ENCODE data around the gene CRIP3. TPM values are rescaled to one million over a fixed set of nuclear protein-coding genes. Genes with fewer than 3 reads are reported as not detected.
A peak's percentile ranks its signal among the peaks of the same experiment; 100 is the strongest.

Gene CRIP3
- total RNA-seq, 3 donors from 2014 or later (not counting 1 experiment from before 2014, with no cell fraction given) = 3.6 to 5.3 (median 4.3) TPM

DNA sequence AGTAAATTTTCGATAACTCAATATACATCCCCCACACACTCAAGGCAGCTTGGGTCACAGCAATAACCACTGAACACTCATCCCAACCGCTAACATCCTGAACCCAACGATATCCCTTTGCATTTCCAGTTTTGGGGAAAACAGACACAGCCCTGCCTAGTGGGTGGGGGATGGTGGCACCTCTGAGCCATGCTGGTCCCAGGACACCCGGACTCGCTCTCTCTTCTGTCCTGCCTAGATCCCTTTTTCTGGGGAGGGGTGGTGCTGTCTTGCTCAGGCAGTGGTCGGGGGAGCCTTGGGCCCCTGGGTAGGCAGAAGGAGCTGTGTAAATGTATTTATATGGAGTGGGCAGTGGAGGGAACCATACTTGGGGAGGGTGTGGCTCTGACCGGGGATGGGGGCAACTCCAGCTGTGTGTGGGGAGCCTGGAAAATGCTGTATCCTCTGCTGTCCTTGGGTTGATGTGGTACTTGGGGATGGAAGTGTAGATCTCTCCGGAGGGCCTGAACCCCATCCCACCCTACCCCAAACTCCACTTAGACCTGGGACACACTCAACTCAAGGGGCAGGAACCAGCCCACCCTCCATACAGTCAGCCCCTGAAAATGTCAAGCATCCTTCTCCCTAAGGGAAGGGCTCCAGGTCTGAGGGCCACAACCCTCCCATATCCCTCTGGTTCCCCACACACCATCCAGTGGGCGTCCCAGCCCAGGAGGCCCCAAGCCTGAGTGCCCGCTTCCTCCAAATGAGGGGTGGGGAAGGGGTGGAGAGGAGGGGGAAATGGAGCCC lies 34.3 kb downstream of the CRIP3 start:
- no peak overlapping the region for H3K27ac ChIP-seq (ENCODE audit: low read length)
- DNase-seq = no peak
- Mint-ChIP-seq H3K27me3 (ENCODE audit: low read depth in 2 of 2) (peaks cover 23 to 32% of the 10 kb centered on the region in 2 donors), H3K9me3 (no peaks in the 10 kb centered on the region), H3K4me1 (peaks cover 10 to 36% of the 10 kb centered on the region in 2 donors), H3K27ac (no peak overlapping the region), H3K36me3 (no peaks in the 10 kb centered on the region), H3K4me3 (peak overlapping the region; percentile 75)
- no peak for ATAC-seq
- 76% methylated on average over 7 of the region's 10 CpGs for WGBS (ENCODE audit: insufficient coverage)
- intact Hi-C loops (cut with micrococcal nuclease) = no loop called here
- no peaks in the 10 kb centered on the region for H3K36me3 ChIP-seq (ENCODE audit: control insufficient read depth, insufficient read depth, low read length)
- TF ChIP-seq, protein P1, sequence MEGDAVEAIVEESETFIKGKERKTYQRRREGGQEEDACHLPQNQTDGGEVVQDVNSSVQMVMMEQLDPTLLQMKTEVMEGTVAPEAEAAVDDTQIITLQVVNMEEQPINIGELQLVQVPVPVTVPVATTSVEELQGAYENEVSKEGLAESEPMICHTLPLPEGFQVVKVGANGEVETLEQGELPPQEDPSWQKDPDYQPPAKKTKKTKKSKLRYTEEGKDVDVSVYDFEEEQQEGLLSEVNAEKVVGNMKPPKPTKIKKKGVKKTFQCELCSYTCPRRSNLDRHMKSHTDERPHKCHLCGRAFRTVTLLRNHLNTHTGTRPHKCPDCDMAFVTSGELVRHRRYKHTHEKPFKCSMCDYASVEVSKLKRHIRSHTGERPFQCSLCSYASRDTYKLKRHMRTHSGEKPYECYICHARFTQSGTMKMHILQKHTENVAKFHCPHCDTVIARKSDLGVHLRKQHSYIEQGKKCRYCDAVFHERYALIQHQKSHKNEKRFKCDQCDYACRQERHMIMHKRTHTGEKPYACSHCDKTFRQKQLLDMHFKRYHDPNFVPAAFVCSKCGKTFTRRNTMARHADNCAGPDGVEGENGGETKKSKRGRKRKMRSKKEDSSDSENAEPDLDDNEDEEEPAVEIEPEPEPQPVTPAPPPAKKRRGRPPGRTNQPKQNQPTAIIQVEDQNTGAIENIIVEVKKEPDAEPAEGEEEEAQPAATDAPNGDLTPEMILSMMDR (IDR thresholded peaks at IDR 0.05) = no peak
- peaks cover 32% of the 10 kb centered on the region for H3K4me1 ChIP-seq (ENCODE audit: control insufficient read depth, insufficient read depth, low read length)
- no peak overlapping the region for H3K4me3 ChIP-seq (ENCODE audit: low read length)
- no peaks in the 10 kb centered on the region for H3K9me3 ChIP-seq (ENCODE audit: control insufficient read depth, insufficient read depth, low read length)
- H3K27me3 ChIP-seq (ENCODE audit: control insufficient read depth, insufficient read depth, low read length) = peaks cover 23% of the 10 kb centered on the region

DNA sequence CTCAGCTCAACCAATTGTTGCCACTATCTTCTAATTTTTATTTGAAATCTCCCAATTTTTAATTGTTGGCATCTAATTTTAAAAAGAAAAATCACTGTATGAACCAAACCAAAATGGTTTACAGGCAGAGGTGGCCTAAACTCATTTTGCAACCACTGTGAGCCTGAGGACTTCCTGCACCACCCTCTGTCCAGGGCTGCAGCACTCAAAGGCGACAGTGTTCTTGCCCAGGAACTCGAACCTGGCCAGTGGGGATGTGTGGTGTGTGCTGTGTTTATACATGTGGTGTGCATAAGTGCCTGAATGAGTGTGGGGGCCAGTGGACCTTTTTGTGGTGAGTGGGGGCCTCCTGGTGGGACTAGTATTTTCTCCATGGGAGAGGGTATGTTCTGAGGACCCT lies 34.9 kb downstream of the CRIP3 start:
- Histone ChIP-seq H3K36me3 (ENCODE audit: control insufficient read depth, insufficient read depth, low read length) (no peaks in the 10 kb centered on the region), H3K4me3 (ENCODE audit: low read length) (no peak overlapping the region), H3K27me3 (ENCODE audit: control insufficient read depth, insufficient read depth, low read length) (peaks cover 28% of the 10 kb centered on the region), H3K9me3 (ENCODE audit: control insufficient read depth, insufficient read depth, low read length) (no peaks in the 10 kb centered on the region), H3K4me1 (ENCODE audit: control insufficient read depth, insufficient read depth, low read length) (peaks cover 37% of the 10 kb centered on the region), H3K27ac (ENCODE audit: low read length) (no peak overlapping the region)
- no peak for DNase-seq
- Mint-ChIP-seq H3K36me3 (no peaks in the 10 kb centered on the region), H3K4me3 (peak overlapping the region; percentile 22), H3K27me3 (ENCODE audit: low read depth in 2 of 2) (peaks cover 28 to 37% of the 10 kb centered on the region in 2 donors), H3K4me1 (peaks cover 16 to 42% of the 10 kb centered on the region in 2 donors), H3K27ac (no peak overlapping the region), H3K9me3 (no peaks in the 10 kb centered on the region)
- no peak for ATAC-seq
- WGBS (ENCODE audit: insufficient coverage) = 43% methylated on average over 2 of the region's 2 CpGs
- TF ChIP-seq, protein P1 (IDR thresholded peaks at IDR 0.05) = no peak
- intact Hi-C loops (cut with micrococcal nuclease) = no loop called here

DNA sequence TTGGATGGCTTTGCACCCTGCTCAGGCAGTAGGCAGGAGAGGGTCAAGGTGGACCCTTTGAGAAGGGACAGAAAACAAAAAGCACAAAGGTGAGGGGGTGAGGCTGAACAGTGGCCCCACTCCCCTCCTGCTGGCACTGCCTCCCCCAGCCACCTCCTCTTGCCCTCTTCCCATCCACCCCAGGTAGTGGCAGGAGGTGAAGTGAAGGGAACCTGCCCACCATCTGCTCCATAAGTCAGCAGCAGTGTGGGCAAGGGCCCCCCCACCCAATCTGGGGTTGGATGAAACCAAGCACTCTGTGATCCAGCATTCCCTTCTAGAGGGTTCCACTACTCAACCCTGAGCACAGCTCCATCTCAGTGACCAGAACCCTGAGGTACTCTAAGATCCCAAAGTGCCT lies 36.7 kb downstream of the CRIP3 start:
- peaks cover 22 to 35% of the 10 kb centered on the region in 2 donors for H3K27me3 Mint-ChIP-seq (ENCODE audit: low read depth in 2 of 2)
- no peaks in the 10 kb centered on the region for H3K36me3 Mint-ChIP-seq
- intact Hi-C loops (cut with micrococcal nuclease) = no loop called here
- Histone ChIP-seq H3K36me3 (ENCODE audit: control insufficient read depth, insufficient read depth, low read length) (no peaks in the 10 kb centered on the region), H3K9me3 (ENCODE audit: control insufficient read depth, insufficient read depth, low read length) (no peaks in the 10 kb centered on the region), H3K4me1 (ENCODE audit: control insufficient read depth, insufficient read depth, low read length) (peaks cover 37% of the 10 kb centered on the region), H3K27me3 (ENCODE audit: control insufficient read depth, insufficient read depth, low read length) (peaks cover 28% of the 10 kb centered on the region), H3K27ac (ENCODE audit: low read length) (no peak overlapping the region), H3K4me3 (ENCODE audit: low read length) (no peak overlapping the region)
- TF ChIP-seq, protein P1 (IDR thresholded peaks at IDR 0.05) = no peak
- no peak overlapping the region for H3K27ac Mint-ChIP-seq
- H3K9me3 Mint-ChIP-seq = no peaks in the 10 kb centered on the region
- H3K4me1 Mint-ChIP-seq = peaks cover 13 to 34% of the 10 kb centered on the region in 2 donors
- ATAC-seq (no peak), DNase-seq (no peak)
- H3K4me3 Mint-ChIP-seq = no peak overlapping the region
